Measurements from ENCODE around the gene INKA2.

INKA2 gene

GRCh38 chr1:111695801-111696200 is 43.4 kb downstream of the INKA2 start:
- DNase-seq = no peak

- DNase-seq = no peak
Observed at GRCh38 chr1:111691886-111692285, 47.3 kb downstream of the INKA2 start.

GRCh38 chr1:111690306-111690617 is 48.9 kb downstream of the INKA2 start:
- peak; percentile 19 for DNase-seq
